PC-3 (cell line): ENCODE measurements around the gene CDCP1. TPM values are rescaled to one million over a fixed set of nuclear protein-coding genes. Genes with fewer than 3 reads are reported as not detected.

Source experiments
- ATAC-seq: fragments of 200-7000 bp; cut with Tn5 transposase; 2 replicates; pipeline ENCODE4 v1.9.1; 2020; ENCODE audit warnings: mild to moderate bottlenecking, moderate library complexity
- BruUV-seq: library from RNA; stranded (reverse); fragments of 400-500 nt; replicated peaks from 2 replicates; lab custom pipeline; 2021; lab: Mats Ljungman, UMichigan
- CTCF ChIA-PET: fragments of 300-600 bp; sonication (Branson Sonifier 250); formaldehyde crosslinking; loops from one replicate; lab custom pipeline; 2022; ENCODE audit warnings: antibody characterized with exemption; lab: Charles Lee
- POLR2A ChIA-PET: fragments of 300-600 bp; sonication (Branson Sonifier 250); formaldehyde crosslinking; loops from one replicate; lab custom pipeline; 2022; ENCODE audit warnings: antibody characterized with exemption; ENCODE audit not compliant: unreplicated experiment; lab: Charles Lee
- DNase-seq: peaks from one replicate; pipeline ENCODE4 v3.0.0-alpha.2; 2015
- H2AFZ ChIP-seq: fragments of 300-600 bp; sonication (generic); 2 replicates; pipeline ENCODE4 v1.6.0; 2016; ENCODE audit warnings: antibody characterized with exemption, low read length
- H3F3A ChIP-seq: fragments of 300-600 bp; sonication (generic); one replicate; pipeline ENCODE4 v1.6.0; 2017; ENCODE audit warnings: antibody characterized with exemption, low read length, control low read depth, mild to moderate bottlenecking; ENCODE audit not compliant: unreplicated experiment
- H3K27ac ChIP-seq: fragments of 300-600 bp; sonication (generic); 2 replicates; pipeline ENCODE4 v1.5.1; 2016; ENCODE audit warnings: mild to moderate bottlenecking, low read length
- H3K27me3 ChIP-seq: fragments of 300-600 bp; sonication (generic); 2 replicates; pipeline ENCODE4 v1.6.1; 2016; ENCODE audit warnings: low read length, mixed read lengths
- H3K36me3 ChIP-seq: fragments of 300-600 bp; sonication (generic); 2 replicates; pipeline ENCODE4 v1.6.1; 2016; ENCODE audit warnings: low read depth, mixed run types, low read length, mixed read lengths
- H3K4me1 ChIP-seq: fragments of 300-600 bp; sonication (generic); 2 replicates; pipeline ENCODE4 v1.5.1; 2016; ENCODE audit warnings: low read length; ENCODE audit not compliant: insufficient read depth
- H3K4me2 ChIP-seq: fragments of 300-600 bp; sonication (generic); 2 replicates; pipeline ENCODE4 v1.6.0; 2016; ENCODE audit warnings: low read length
- H3K4me3 ChIP-seq: fragments of 300-600 bp; sonication (generic); 2 replicates; pipeline ENCODE4 v1.5.1; 2016; ENCODE audit warnings: mild to moderate bottlenecking, low read length, mixed read lengths
- H3K79me2 ChIP-seq: fragments of 300-600 bp; sonication (generic); 2 replicates; pipeline ENCODE4 v1.6.1; 2017; ENCODE audit warnings: low read length, mixed read lengths
- H3K9ac ChIP-seq: fragments of 300-600 bp; sonication (generic); 2 replicates; pipeline ENCODE4 v1.6.0; 2016; ENCODE audit warnings: mild to moderate bottlenecking, low read length
- H3K9me2 ChIP-seq: fragments of 300-600 bp; sonication (generic); replicated peaks from 2 replicates; pipeline ENCODE4 v1.6.1; 2016; ENCODE audit warnings: mixed run types, low read length, mixed read lengths
- H3K9me3 ChIP-seq: fragments of 300-600 bp; sonication (generic); 2 replicates; pipeline ENCODE4 v1.6.1; 2016; ENCODE audit warnings: low read length, mixed read lengths
- H4K20me1 ChIP-seq: fragments of 300-600 bp; sonication (generic); 2 replicates; pipeline ENCODE4 v1.6.1; 2016; ENCODE audit warnings: low read length, mixed read lengths
- CTCF ChIP-seq: fragments of 300-600 bp; sonication (generic); conservative IDR thresholded peaks from 2 replicates; pipeline ENCODE4 v1.5.1; 2017; ENCODE audit warnings: antibody characterized with exemption, low read depth, mild to moderate bottlenecking, low read length
- EZH2 ChIP-seq: fragments of 300-600 bp; sonication (generic); IDR thresholded peaks from one replicate; pipeline ENCODE4 v1.6.1; 2017; ENCODE audit warnings: antibody characterized with exemption, mild to moderate bottlenecking, low read length; ENCODE audit not compliant: unreplicated experiment
- EZH2phosphoT487 ChIP-seq: fragments of 300-600 bp; sonication (generic); IDR thresholded peaks from 2 replicates; pipeline ENCODE4 v1.6.1; 2018; ENCODE audit warnings: mild to moderate bottlenecking, antibody characterized with exemption, low read length, borderline replicate concordance
- intact Hi-C: fragments of 100-400 bp; cut with micrococcal nuclease; formaldehyde crosslinking; loops from 2 replicates; pipeline ENCODE4 v1.9.0; 2023
- total RNA-seq: library from RNA; depleted of rRNA; stranded (reverse); fragments of >200 nt; gene quantifications from 2 replicates; pipeline ENCODE4 v1.2.3, GENCODE V29; 2014

The CDCP1 gene
- total RNA-seq, 1 experiment from 2014 or later, result 120 TPM

GRCh38 chr3:45134758-45135521 lies 11.2 kb downstream of the CDCP1 start:
- Histone ChIP-seq H3K79me2 (peaks cover 95% of the 10 kb centered on the region), H3K9ac (peak overlapping the region; percentile 65)
- POLR2A ChIA-PET, result interaction anchor here (1.1 kb wide), 2 partner anchors 11 kb away, joined by 5 to 10 read pairs; partner anchors contain the start of gene CDCP1

DNA sequence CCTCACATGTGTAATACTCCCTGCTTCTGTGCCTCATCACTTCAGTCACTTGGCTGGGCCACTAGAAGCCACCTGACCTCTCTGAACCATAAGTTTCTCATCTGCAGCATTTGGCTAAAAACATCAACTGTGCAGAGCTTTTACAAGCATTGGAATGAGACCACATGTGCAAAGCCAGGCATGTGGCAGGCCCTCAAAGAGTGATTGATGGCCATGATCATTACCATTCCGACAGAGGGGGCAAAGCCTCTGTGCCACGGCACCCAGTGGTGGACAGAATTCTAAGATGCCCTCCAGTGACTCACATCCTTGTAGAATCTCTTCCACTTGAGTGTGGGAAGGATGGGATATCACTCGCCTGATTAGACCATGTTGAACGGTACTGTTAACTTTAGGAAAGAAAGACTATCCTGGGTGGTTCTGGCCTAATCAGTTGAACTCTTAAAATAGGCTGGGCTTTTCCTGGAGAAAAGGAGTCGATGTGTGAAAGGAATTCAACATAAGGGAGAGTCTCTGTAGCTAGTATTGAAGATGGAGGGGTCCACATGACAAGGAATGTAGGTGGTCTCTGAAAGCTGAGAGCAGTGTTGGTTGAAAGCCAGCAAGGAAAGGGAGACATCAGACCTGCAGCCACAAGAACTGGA lies 13.5 kb downstream of the CDCP1 start:
- no peak for TF ChIP-seq EZH2phosphoT487
- Histone ChIP-seq H3K36me3 (peaks cover 56% of the 10 kb centered on the region), H3F3A (peaks cover 6% of the 10 kb centered on the region), H3K9me2 (no peaks in the 10 kb centered on the region), H3K79me2 (peaks cover 95% of the 10 kb centered on the region), H3K9ac (peak overlapping the region; percentile 7; the same call in 1 of the 2 replicates), H4K20me1 (no peaks in the 10 kb centered on the region), H3K4me3 (no peak overlapping the region), H3K27me3 (no peaks in the 10 kb centered on the region), H3K27ac (peak overlapping the region; percentile 93), H3K4me2 (no peak overlapping the region), H2AFZ (no peak overlapping the region), H3K4me1 (peaks cover 68% of the 10 kb centered on the region), H3K9me3 (no peaks in the 10 kb centered on the region)
- DNase-seq (no peak), ATAC-seq (no peak)
- intact Hi-C loops, result loop anchor here (1.0 kb wide), 1 partner anchor 8 kb away; no protein-coding TSS in a partner anchor
- no TSS peak for BruUV-seq
- ChIA-PET POLR2A (interaction anchor here (0.9 kb wide), 1 partner anchor 9 kb away, joined by 5 read pairs; no protein-coding TSS in a partner anchor), CTCF (no interaction called here)

More at GRCh38 chr3:45134758-45135521, 11.2 kb downstream of the CDCP1 start:
- no peaks in the 10 kb centered on the region for H3K9me3 ChIP-seq
- no peaks in the 10 kb centered on the region for H3K9me2 ChIP-seq
- CTCF ChIA-PET, result interaction anchor here (0.6 to 0.8 kb wide), 2 partner anchors 43 to 221 kb away, joined by 3 to 9 read pairs; no protein-coding TSS in a partner anchor
- ATAC-seq (no peak), DNase-seq (no peak)
- no peak overlapping the region for H2AFZ ChIP-seq
- peaks cover 8% of the 10 kb centered on the region; the same call in 1 of the 2 replicates for H4K20me1 ChIP-seq
- no peak overlapping the region for H3K4me3 ChIP-seq
- H3K27ac ChIP-seq, result peak overlapping the region; percentile 93
- peaks cover 79% of the 10 kb centered on the region for H3K4me1 ChIP-seq
- peak overlapping the region; percentile 17; the same call in 1 of the 2 replicates for H3K4me2 ChIP-seq
- BruUV-seq, result no TSS peak
- no peak for TF ChIP-seq CTCF
- TF ChIP-seq EZH2, result no peak
- no peak for TF ChIP-seq EZH2phosphoT487
- peaks cover 65% of the 10 kb centered on the region for H3K36me3 ChIP-seq
- no peaks in the 10 kb centered on the region for H3K27me3 ChIP-seq
- intact Hi-C loops, result loop anchor here (1.0 kb wide), 1 partner anchor 30 kb away; no protein-coding TSS in a partner anchor
- H3F3A ChIP-seq, result peaks cover 6% of the 10 kb centered on the region

- Histone ChIP-seq H3K36me3 (peaks cover 53% of the 10 kb centered on the region), H3K9ac (no peak overlapping the region), H3K4me2 (no peak overlapping the region), H3F3A (peaks cover 10% of the 10 kb centered on the region), H2AFZ (no peak overlapping the region), H3K4me1 (peaks cover 78% of the 10 kb centered on the region), H3K27me3 (no peaks in the 10 kb centered on the region), H3K9me2 (no peaks in the 10 kb centered on the region), H3K9me3 (no peaks in the 10 kb centered on the region), H3K79me2 (peaks cover 95% of the 10 kb centered on the region), H3K27ac (peak overlapping the region; percentile 93), H3K4me3 (no peak overlapping the region), H4K20me1 (no peaks in the 10 kb centered on the region)
- ChIA-PET POLR2A (interaction anchor here (1.0 kb wide), 1 partner anchor 15 kb away, joined by 6 read pairs; the partner anchor contains the start of gene CDCP1), CTCF (no interaction called here)
- no peak for TF ChIP-seq EZH2phosphoT487
- no peak for TF ChIP-seq EZH2
- no peak for TF ChIP-seq CTCF
- no peak for DNase-seq
- ATAC-seq, result no peak
- intact Hi-C loops, result no loop called here
- no TSS peak for BruUV-seq
Measured at GRCh38 chr3:45131201-45131600, 15.0 kb downstream of the CDCP1 start.
